ENCODE measurements around the gene PRXL2B.

- TF ChIP-seq, protein P1, sequence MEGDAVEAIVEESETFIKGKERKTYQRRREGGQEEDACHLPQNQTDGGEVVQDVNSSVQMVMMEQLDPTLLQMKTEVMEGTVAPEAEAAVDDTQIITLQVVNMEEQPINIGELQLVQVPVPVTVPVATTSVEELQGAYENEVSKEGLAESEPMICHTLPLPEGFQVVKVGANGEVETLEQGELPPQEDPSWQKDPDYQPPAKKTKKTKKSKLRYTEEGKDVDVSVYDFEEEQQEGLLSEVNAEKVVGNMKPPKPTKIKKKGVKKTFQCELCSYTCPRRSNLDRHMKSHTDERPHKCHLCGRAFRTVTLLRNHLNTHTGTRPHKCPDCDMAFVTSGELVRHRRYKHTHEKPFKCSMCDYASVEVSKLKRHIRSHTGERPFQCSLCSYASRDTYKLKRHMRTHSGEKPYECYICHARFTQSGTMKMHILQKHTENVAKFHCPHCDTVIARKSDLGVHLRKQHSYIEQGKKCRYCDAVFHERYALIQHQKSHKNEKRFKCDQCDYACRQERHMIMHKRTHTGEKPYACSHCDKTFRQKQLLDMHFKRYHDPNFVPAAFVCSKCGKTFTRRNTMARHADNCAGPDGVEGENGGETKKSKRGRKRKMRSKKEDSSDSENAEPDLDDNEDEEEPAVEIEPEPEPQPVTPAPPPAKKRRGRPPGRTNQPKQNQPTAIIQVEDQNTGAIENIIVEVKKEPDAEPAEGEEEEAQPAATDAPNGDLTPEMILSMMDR (IDR thresholded peaks at IDR 0.05; ENCODE audit: low read depth, low read length, missing input control), result no peak
- TF ChIP-seq REST (IDR thresholded peaks at IDR 0.05) (no peak), HNF4G (IDR thresholded peaks at IDR 0.05) (no peak), HNF4A (conservative IDR thresholded peaks at IDR 0.05) (no peak), SP1 (IDR thresholded peaks at IDR 0.05) (no peak), RXRA (IDR thresholded peaks at IDR 0.05) (no peak), NR2F2 (IDR thresholded peaks at IDR 0.05) (no peak), FOXA1 (IDR thresholded peaks at IDR 0.05) (no peak), JUND (IDR thresholded peaks at IDR 0.05) (no peak), YY1 (IDR thresholded peaks at IDR 0.05) (no peak)
- TF ChIP-seq, protein P2, sequence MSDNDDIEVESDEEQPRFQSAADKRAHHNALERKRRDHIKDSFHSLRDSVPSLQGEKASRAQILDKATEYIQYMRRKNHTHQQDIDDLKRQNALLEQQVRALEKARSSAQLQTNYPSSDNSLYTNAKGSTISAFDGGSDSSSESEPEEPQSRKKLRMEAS (IDR thresholded peaks at IDR 0.05), result no peak
- TF ChIP-seq, protein P3, sequence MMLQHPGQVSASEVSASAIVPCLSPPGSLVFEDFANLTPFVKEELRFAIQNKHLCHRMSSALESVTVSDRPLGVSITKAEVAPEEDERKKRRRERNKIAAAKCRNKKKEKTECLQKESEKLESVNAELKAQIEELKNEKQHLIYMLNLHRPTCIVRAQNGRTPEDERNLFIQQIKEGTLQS (IDR thresholded peaks at IDR 0.05), result no peak
- TF ChIP-seq, protein P4, sequence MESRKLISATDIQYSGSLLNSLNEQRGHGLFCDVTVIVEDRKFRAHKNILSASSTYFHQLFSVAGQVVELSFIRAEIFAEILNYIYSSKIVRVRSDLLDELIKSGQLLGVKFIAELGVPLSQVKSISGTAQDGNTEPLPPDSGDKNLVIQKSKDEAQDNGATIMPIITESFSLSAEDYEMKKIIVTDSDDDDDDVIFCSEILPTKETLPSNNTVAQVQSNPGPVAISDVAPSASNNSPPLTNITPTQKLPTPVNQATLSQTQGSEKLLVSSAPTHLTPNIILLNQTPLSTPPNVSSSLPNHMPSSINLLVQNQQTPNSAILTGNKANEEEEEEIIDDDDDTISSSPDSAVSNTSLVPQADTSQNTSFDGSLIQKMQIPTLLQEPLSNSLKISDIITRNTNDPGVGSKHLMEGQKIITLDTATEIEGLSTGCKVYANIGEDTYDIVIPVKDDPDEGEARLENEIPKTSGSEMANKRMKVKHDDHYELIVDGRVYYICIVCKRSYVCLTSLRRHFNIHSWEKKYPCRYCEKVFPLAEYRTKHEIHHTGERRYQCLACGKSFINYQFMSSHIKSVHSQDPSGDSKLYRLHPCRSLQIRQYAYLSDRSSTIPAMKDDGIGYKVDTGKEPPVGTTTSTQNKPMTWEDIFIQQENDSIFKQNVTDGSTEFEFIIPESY (IDR thresholded peaks at IDR 0.05), result no peak
These were observed 10.2 kb downstream of the PRXL2B start for GRCh38 chr1:2596530-2597333.
